K562 (cell line): Measurements from ENCODE around the gene CENPU. TPM values are rescaled to one million over a fixed set of nuclear protein-coding genes. Genes with fewer than 3 reads are reported as not detected.

Source experiments
- CHD7 ChIP-seq: fragments of 200-600 bp; sonication (generic); IDR thresholded peaks from one replicate; pipeline ENCODE4 v1.6.1; 2012; ENCODE audit warnings: mild to moderate bottlenecking, low read depth, low read length, inconsistent platforms
- TRIM28 ChIP-seq: fragments of 450-650 bp; IDR thresholded peaks from 2 replicates; pipeline ENCODE4 v1.6.1; 2017
- ZBTB40 ChIP-seq, 2 experiments: fragments of 450-650 bp in 1 of 2; sonication (generic) in 1 of 2; formaldehyde crosslinking in 1 of 2; IDR thresholded peaks; 2 replicates each; pipeline versions ENCODE4 v1.7.1 to v1.9.0; 2016 to 2022; ENCODE audit warnings: inconsistent platforms in 1 of 2, mild to moderate bottlenecking in 1 of 2, missing genetic modification reagents in 1 of 2
- ZNF583 ChIP-seq: fragments of 250-450 bp; sonication (Bioruptor Pico); IDR thresholded peaks from 2 replicates; pipeline ENCODE4 v1.4.0; 2020
- ZNF699 ChIP-seq: fragments of 250-450 bp; sonication (Bioruptor Pico); IDR thresholded peaks from 2 replicates; pipeline ENCODE4 v1.8.0; 2021; ENCODE audit warnings: mild to moderate bottlenecking, moderate library complexity; ENCODE audit not compliant: insufficient replicate concordance
- polyA plus RNA-seq, 8 experiments: library from polyadenylated mRNA; depleted of rRNA in 4 of 8; stranded (reverse) in 5 of 8; unstranded in 3 of 8; fragments of >200 nt; fragmentation: Nextera tagmentation in 2 of 8; fragmentation: Illumina TruSeq in 1 of 8; extraction: Ambion mirVana in 2 of 8; extraction: Trizol in 1 of 8; gene quantifications; 2 replicates each; pipeline versions ENCODE4 v1.2.1 to v1.2.3, GENCODE V29; 2011 to 2014; ENCODE audit warnings: inconsistent platforms in 1 of 8, missing spikeins in 1 of 8
- total RNA-seq, 7 experiments: library from RNA; depleted of rRNA in 6 of 7; stranded (reverse); fragments of >200 nt in 6 of 7; fragmentation: Illumina TruSeq in 2 of 7; extraction: Trizol in 2 of 7; gene quantifications; 2 replicates each; pipeline versions ENCODE4 v1.2.1 to v1.2.3, GENCODE V29; 2011 to 2021; ENCODE audit warnings: low replicate concordance in 1 of 7

The CENPU gene
- total and polyA plus RNA-seq, 9 of the 15 experiments (the other 6 are each of a cell fraction or from before 2014, with no cell fraction given) = 39.4 to 98.7 (median 84.3) TPM

- TF ChIP-seq CHD7 = no peak
- peak; percentile 60 for TF ChIP-seq ZBTB40 (IDR thresholded peaks at IDR 0.05)
- no peak for TF ChIP-seq ZBTB40 (CRISPR knock-in tag; IDR thresholded peaks at IDR 0.05)
- TF ChIP-seq TRIM28 = no peak
- no peak for TF ChIP-seq ZNF583 (CRISPR knock-in tag)
- no peak for TF ChIP-seq ZNF699 (CRISPR knock-in tag)
Measured at GRCh38 chr4:184649026-184649970, 84.6 kb downstream of the CENPU start, which contains the start of the genes CASP3 and PRIMPOL (continued).
